Subcutaneous abdominal adipose tissue (tissue), 5 donors: ENCODE results near the gene WNT5A.
A peak's percentile ranks its signal among the peaks of the same experiment; 100 is the strongest.

ENCODE experiments used
- H3K27ac ChIP-seq: one replicate; pipeline ENCODE4 v1.7.0; 2013; ENCODE audit warnings: low read depth, mild to moderate bottlenecking, inconsistent platforms, low read length, moderate library complexity
- H3K27me3 ChIP-seq, 5 donors: one replicate each; pipeline ENCODE4 v1.7.0; 2013; ENCODE audit warnings: low read length in 5 of 5, inconsistent platforms in 1 of 5; ENCODE audit not compliant: control insufficient read depth in 5 of 5, insufficient read depth in 4 of 5
- H3K36me3 ChIP-seq, 5 donors: one replicate each; pipeline ENCODE4 v1.7.0; 2013; ENCODE audit warnings: low read length in 5 of 5; ENCODE audit not compliant: control insufficient read depth in 5 of 5, insufficient read depth in 5 of 5
- H3K4me1 ChIP-seq, 5 donors: one replicate each; pipeline ENCODE4 v1.7.0; 2013; ENCODE audit warnings: low read length in 5 of 5, mild to moderate bottlenecking in 3 of 5, moderate library complexity in 1 of 5; ENCODE audit not compliant: control insufficient read depth in 5 of 5, insufficient read depth in 5 of 5
- H3K4me3 ChIP-seq, 5 donors: one replicate each; pipeline ENCODE4 v1.7.0; 2013; ENCODE audit warnings: low read length in 5 of 5, low read depth in 1 of 5
- H3K9ac ChIP-seq, 5 donors: one replicate each; pipeline ENCODE4 v1.7.0; 2013; ENCODE audit warnings: low read length in 5 of 5, mild to moderate bottlenecking in 4 of 5, moderate library complexity in 3 of 5
- H3K9me3 ChIP-seq, 5 donors: one replicate each; pipeline ENCODE4 v1.7.0; 2013; ENCODE audit warnings: low read length in 5 of 5; ENCODE audit not compliant: control insufficient read depth in 5 of 5
- donor health status: healthy.
- donor health status: healthy.
- donor health status: healthy.
- donor health status: healthy.
- donor health status: healthy.

WNT5A gene

DNA sequence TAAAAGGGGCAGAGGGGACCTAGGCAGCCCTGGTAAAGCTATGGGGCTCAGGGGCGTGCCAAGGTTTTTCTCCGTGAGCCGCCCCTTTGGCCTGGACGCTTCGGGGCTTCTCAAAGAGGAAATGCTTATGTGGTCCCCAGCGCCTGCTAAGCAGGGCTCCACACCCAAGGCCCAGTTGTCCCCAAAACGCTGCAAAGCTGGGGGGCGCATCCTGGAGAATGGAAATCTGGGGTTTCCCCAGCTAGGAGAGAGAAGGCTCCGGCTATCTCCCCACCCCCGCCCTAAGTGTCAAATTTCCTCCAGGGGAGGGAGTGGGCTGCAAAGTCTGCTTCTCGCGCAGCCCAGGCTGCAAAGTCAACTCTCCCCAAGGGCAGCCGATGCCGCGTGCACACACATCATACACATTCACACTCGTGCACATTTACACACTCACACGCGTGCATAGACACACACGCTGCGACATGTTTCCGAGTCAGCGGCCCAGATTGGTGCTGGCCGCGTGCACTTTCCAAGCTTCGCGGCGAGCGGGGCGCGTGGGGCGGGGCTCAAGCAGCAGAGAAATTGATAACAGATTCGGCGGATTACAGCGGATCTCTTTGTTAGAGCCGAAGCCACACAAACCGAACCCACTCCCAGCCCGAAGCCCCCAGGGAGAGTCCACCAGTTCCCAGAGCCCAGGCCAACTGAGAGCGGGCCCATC, 4.5 kb downstream of the WNT5A start:
- H3K36me3 ChIP-seq, result no peaks in the 10 kb centered on the region
- peaks cover 2 to 55% (median 47%) of the 10 kb centered on the region in 5 donors for H3K4me1 ChIP-seq
- peaks cover 24 to 57% (median 42%) of the 10 kb centered on the region in 5 donors for H3K27me3 ChIP-seq
- no peak overlapping the region for H3K9ac ChIP-seq
- no peak overlapping the region for H3K27ac ChIP-seq
- H3K4me3 ChIP-seq, result peak overlapping the region; percentile 31 to 50 (median 48)
- no peaks in the 10 kb centered on the region for H3K9me3 ChIP-seq

DNA sequence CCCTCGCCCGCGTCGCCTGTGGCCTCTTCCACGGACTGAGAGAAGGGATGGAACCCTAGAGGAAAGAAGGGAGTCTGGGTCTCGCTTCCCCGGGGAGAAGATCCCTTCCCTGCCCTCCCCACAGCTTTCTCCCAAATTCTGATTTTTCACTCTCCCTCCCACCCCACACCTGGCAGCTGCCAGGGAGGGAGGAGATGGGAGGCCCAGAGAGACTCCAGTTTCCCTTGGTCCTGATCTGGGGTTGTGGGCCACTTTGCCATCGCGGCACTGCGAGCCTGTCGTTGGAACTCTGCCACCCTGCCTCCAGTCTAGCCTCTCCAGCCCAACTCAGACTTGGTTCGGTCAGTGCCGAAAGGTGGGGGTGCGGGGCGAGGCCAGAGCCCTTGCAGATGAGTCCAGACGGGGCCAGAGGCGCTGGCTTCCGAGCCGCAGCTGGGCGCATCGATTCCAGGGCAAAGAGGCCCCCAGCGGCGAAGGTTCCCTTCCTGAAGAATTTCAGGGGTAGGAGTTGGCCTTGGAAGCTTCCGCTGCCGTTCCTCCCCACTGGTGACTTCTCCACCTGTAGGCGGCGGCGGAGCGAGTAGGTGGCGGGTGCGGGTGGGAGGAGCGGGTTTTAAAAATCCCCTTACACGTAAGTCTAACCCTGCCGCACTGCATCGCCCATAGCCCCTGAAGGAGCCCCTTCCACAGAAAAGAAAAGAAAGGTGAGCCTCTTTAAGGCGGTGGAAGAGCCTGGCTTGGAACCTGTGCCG, 5.2 kb downstream of the WNT5A start:
- H3K27ac ChIP-seq, result no peak overlapping the region
- H3K9ac ChIP-seq, result no peak overlapping the region
- no peaks in the 10 kb centered on the region for H3K9me3 ChIP-seq
- peak overlapping the region; percentile 3 to 55 (median 45) for H3K4me3 ChIP-seq
- peaks cover 0 to 47% (median 40%) of the 10 kb centered on the region in 5 donors for H3K4me1 ChIP-seq
- no peaks in the 10 kb centered on the region for H3K36me3 ChIP-seq
- peaks cover 24 to 54% (median 45%) of the 10 kb centered on the region in 5 donors for H3K27me3 ChIP-seq

DNA sequence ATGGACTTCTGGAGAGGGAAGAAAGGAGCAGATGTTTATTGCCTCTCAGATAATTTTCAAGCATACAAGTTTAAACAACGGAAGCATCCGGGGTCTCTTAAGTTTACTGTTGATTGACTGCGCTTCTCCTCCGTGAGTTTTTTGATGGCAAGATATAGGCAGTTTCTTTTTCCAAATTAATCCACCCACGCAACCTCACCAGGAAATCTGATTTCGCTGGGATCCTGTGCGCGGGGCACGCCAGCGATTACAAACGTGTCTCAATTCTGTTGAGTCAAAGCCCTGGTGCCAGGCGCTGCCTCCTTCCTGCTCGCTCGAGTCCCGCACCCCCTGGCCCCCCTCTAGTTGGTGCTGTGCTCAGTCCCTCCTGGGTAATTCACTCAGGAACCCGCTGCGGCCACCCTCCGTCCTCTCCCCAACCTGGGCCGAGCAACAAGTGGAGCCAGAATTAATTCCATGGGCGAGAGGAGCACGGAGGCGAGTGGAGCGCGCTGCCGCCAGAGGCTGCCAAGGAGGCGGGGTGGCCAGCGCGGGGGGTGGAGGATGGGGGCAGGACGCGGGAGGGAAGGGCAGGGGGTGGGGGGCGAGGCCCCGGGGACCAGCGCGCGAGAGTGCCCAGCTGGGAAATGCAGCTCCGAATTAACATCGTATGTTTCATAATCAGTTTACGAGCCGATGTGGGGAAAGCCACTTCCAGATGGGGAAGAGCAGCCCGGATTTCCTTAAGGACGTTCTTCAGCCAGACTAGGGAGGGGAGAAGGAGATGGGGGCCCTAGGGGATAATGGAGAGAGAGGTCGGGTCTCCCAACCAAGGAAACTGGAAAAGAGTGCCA, 6.0 kb downstream of the WNT5A start:
- Histone ChIP-seq H3K4me1 (peaks cover 0 to 39% (median 32%) of the 10 kb centered on the region in 5 donors), H3K9ac (no peak overlapping the region), H3K27me3 (peaks cover 24 to 53% (median 45%) of the 10 kb centered on the region in 5 donors), H3K4me3 (peak overlapping the region; percentile 3 to 55 (median 42)), H3K36me3 (no peaks in the 10 kb centered on the region), H3K9me3 (no peaks in the 10 kb centered on the region), H3K27ac (no peak overlapping the region)

DNA sequence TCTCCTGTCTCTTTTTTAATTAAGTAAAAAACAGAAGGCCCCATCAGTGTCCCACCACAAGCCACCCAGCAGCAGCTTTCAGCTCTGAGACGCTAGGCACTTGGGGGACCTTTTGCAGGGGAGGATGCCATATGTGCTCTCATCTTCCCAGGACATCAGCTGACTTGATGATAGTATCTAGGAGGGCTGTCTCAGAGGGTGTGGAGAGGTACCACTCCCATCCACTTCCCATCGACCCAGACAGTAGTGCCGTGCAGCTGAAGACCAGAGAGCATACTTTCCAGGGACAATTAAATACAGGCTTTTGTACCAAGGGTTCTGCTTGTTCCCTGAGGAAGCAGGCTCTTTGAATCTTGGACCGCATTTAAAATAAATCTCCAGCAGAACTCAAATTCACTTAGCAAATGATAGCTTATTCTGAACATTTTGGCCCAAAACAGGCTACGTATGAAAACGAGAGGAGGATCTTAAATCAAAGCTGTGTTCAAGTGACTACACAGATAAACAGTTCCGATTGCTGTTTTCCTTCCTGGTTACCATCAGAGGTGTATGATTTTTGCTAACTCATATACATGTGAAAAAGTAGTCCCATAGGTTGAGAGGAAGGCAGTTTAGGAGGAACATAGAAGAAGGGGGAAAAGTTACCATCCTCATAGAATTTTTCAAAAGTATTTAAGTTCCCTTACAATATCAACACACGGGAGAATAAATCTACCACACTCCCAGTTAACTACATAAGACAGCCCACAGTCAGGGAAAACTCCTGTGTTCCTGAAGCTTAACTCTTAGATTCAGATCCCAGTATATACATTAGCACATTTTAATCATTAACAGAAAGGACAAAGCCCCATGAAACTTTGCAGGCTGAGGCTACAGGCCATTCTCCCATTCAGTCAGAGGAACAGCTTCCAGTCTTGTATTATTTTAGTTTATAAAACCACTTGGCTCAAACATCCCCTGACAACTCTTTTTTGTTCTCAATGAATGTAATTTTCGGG, 9.5 kb downstream of the WNT5A start:
- no peaks in the 10 kb centered on the region for H3K9me3 ChIP-seq
- no peak overlapping the region for H3K4me3 ChIP-seq
- peaks cover 14 to 31% (median 29%) of the 10 kb centered on the region in 5 donors for H3K27me3 ChIP-seq
- H3K27ac ChIP-seq, result no peak overlapping the region
- no peak overlapping the region for H3K9ac ChIP-seq
- peaks cover 0 to 18% (median 16%) of the 10 kb centered on the region in 5 donors for H3K4me1 ChIP-seq
- no peaks in the 10 kb centered on the region for H3K36me3 ChIP-seq

DNA sequence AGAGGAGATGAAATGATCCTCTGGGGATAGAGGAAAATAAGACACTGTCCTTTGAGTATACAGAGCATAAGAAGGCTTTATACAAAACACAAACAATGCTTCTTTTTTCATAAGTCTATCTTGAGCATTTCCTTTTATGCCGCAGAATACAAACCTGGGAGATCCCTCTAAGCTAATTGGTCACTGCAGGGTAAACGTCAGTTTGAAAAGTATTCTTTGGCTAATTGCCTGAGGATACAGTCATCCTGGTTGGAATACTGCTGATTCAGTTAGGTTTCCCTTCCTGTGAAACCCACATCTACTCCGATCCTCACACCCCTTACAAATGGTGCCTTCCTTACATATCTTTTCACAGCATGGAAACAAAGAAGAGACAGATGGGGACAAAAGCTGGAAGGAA, 10.6 kb downstream of the WNT5A start:
- Histone ChIP-seq H3K4me1 (peaks cover 0 to 7% (median 5%) of the 10 kb centered on the region in 5 donors), H3K9ac (no peak overlapping the region), H3K9me3 (no peaks in the 10 kb centered on the region), H3K27me3 (peaks cover 12 to 21% (median 18%) of the 10 kb centered on the region in 5 donors), H3K27ac (no peak overlapping the region), H3K36me3 (no peaks in the 10 kb centered on the region), H3K4me3 (no peak overlapping the region)

DNA sequence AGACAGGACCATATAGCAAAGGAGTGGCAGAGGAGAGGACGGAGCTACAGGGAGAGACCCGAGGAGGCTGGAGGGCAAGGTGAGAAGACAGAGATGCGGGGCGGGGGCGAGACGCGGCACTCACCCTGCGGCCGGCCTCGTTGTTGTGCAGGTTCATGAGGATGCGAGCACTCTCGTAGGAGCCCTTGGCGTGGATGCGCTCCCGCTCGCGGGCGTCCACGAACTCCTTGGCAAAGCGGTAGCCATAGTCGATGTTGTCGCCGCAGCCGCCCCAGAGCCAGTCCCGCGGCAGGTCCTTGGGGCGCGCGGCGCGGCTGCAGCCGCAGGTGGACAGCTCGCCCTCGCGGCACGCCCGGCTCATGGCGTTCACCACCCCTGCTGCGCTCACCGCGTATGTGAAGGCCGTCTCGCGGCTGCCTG, 12.9 kb downstream of the WNT5A start:
- Histone ChIP-seq H3K27me3 (peaks cover 0 to 7% (median 4%) of the 10 kb centered on the region in 5 donors), H3K4me3 (no peak overlapping the region), H3K4me1 (no peaks in the 10 kb centered on the region), H3K9me3 (no peaks in the 10 kb centered on the region), H3K9ac (no peak overlapping the region), H3K27ac (no peak overlapping the region), H3K36me3 (peaks cover 0 to 5% (median 0%) of the 10 kb centered on the region in 5 donors)

DNA sequence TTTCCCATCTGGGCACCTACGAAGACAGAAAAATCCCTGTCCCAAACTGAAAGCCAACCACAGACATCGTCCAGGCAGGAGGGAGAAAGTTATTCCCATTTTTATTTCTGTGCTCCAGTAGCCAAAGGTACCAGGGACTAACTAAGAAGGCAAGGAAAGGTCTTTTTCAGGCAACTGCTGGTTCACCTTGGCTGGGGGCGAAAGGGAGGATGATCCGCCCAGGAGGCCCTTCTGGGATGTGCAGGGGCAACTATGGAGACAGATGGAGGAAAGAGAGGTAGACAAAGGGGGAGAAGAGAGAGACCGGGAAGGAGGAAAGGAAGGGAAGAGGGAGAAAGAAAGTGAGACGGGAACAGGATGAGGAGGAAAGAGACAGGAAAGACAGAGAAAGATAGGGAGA, 13.3 kb downstream of the WNT5A start:
- H3K4me1 ChIP-seq, result no peaks in the 10 kb centered on the region
- no peaks in the 10 kb centered on the region for H3K9me3 ChIP-seq
- no peak overlapping the region for H3K27ac ChIP-seq
- H3K9ac ChIP-seq, result no peak overlapping the region
- H3K27me3 ChIP-seq, result peaks cover 0 to 7% (median under 1%) of the 10 kb centered on the region in 5 donors
- peaks cover 0 to 5% (median 0%) of the 10 kb centered on the region in 5 donors for H3K36me3 ChIP-seq
- H3K4me3 ChIP-seq, result no peak overlapping the region

DNA sequence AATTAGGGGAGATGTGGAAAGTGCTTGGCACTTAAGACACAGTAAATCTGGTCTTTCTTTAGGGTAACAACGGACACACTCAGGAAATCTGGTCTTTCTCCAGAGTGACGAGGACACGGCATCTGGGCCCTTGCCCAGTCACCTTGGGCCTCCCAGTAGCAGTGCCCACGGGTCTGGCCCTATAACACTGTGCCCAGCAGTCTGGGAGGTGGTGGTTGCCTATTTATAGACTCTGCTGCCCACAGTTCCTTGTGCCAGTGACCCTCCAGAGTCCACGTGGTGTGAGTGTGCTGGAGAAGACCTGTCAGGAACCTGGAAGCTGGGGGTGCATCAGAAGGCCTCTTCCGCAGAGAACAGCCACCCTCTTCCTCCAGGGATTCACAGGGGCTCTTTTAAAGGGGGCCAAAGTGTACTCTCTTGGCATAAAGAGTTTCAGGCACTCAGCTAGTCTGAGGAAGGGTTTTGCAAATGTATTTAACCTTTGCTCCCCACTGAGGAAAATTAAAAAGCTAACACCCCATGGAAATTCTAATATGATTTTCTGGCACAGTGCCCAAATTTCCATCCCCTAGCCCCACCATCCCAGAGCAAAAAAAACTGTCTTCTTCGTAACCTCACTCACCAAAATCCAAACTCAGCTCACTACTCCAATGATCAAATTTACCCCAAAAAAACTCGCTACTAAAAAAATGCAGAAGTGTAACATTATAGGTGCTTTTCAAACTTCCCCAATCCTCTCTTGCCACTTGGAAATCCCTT, 15.4 kb downstream of the WNT5A start:
- H3K36me3 ChIP-seq, result peaks cover 0 to 5% (median 0%) of the 10 kb centered on the region in 5 donors
- no peak overlapping the region for H3K9ac ChIP-seq
- H3K4me1 ChIP-seq, result no peaks in the 10 kb centered on the region
- H3K4me3 ChIP-seq, result no peak overlapping the region
- H3K27me3 ChIP-seq, result peaks cover 0 to 5% (median 0%) of the 10 kb centered on the region in 5 donors
- no peak overlapping the region for H3K27ac ChIP-seq
- H3K9me3 ChIP-seq, result no peaks in the 10 kb centered on the region
